Keratinocyte (primary cell): ENCODE results near the gene ABR. TPM values are rescaled to one million over a fixed set of nuclear protein-coding genes. Genes with fewer than 3 reads are reported as not detected.
A peak's percentile ranks its signal among the peaks of the same experiment; 100 is the strongest.

Experiments used
- DNase-seq: peaks from one replicate; pipeline ENCODE4 v3.0.0-alpha.2; 2011; ENCODE audit warnings: low read depth, missing footprints, low spot score
- FAIRE-seq: peaks from 2 replicates; lab custom pipeline; 2011; peaks lifted over from hg19 to GRCh38; lab: Jason Lieb, UNC
- H2AFZ ChIP-seq: 2 replicates; pipeline ENCODE4 v1.6.0; 2012; ENCODE audit warnings: low read length, control low read depth, inconsistent platforms; ENCODE audit not compliant: control insufficient read depth
- H3K27ac ChIP-seq: 2 replicates; pipeline ENCODE4 v1.5.1; 2011; ENCODE audit warnings: low read length; ENCODE audit not compliant: control insufficient read depth, insufficient read depth
- H3K27me3 ChIP-seq: 3 replicates; pipeline ENCODE4 v1.6.0; 2011; ENCODE audit warnings: low read length; ENCODE audit not compliant: control insufficient read depth, insufficient read depth; ENCODE audit errors: extremely low read depth
- H3K36me3 ChIP-seq, 2 experiments: 2 replicates in 1 of 2; 3 replicates in 1 of 2; pipeline ENCODE4 v1.5.1; 2011; ENCODE audit warnings: low read length in 2 of 2, mild to moderate bottlenecking in 1 of 2; ENCODE audit not compliant: control insufficient read depth in 2 of 2, insufficient read depth in 2 of 2; ENCODE audit errors: extremely low read depth in 1 of 2
- H3K4me1 ChIP-seq: 3 replicates; pipeline ENCODE4 v1.5.1; 2011; ENCODE audit warnings: low read length; ENCODE audit not compliant: control insufficient read depth, insufficient read depth; ENCODE audit errors: extremely low read depth
- H3K4me2 ChIP-seq: 3 replicates; pipeline ENCODE4 v1.6.0; 2011; ENCODE audit warnings: low read depth, low read length; ENCODE audit not compliant: control insufficient read depth, insufficient read depth; ENCODE audit errors: extremely low read depth
- H3K4me3 ChIP-seq, 3 experiments: fragments of 200-600 bp in 1 of 3; sonication (generic) in 1 of 3; 2 replicates in 2 of 3; 3 replicates in 1 of 3; pipeline ENCODE4 v1.5.1; 2011 to 2016; ENCODE audit warnings: low read length in 3 of 3, mild to moderate bottlenecking in 3 of 3, control low read depth in 2 of 3, inconsistent platforms in 1 of 3, low read depth in 1 of 3, mixed read lengths in 1 of 3, mixed run types in 1 of 3, moderate library complexity in 1 of 3; ENCODE audit not compliant: control insufficient read depth in 2 of 3, insufficient read depth in 2 of 3; ENCODE audit errors: extremely low read depth in 1 of 3
- H3K79me2 ChIP-seq: 2 replicates; pipeline ENCODE4 v1.6.0; 2012; ENCODE audit warnings: low read length; ENCODE audit not compliant: control insufficient read depth, insufficient read depth
- H3K9ac ChIP-seq: 3 replicates; pipeline ENCODE4 v1.6.0; 2011; ENCODE audit warnings: low read length; ENCODE audit not compliant: control insufficient read depth, insufficient read depth; ENCODE audit errors: extremely low read depth
- H3K9me1 ChIP-seq: 3 replicates; pipeline ENCODE4 v1.6.0; 2011; ENCODE audit warnings: low read length; ENCODE audit not compliant: control insufficient read depth, insufficient read depth; ENCODE audit errors: extremely low read depth
- H3K9me3 ChIP-seq: 2 replicates; pipeline ENCODE4 v1.5.1; 2012; ENCODE audit warnings: low read depth, low read length; ENCODE audit not compliant: control insufficient read depth
- H4K20me1 ChIP-seq: 3 replicates; pipeline ENCODE4 v1.6.0; 2011; ENCODE audit warnings: low read length; ENCODE audit not compliant: control insufficient read depth, insufficient read depth; ENCODE audit errors: extremely low read depth
- EZH2 ChIP-seq: IDR thresholded peaks from one replicate; pipeline ENCODE4 v1.6.1; 2012; ENCODE audit warnings: inconsistent platforms, mild to moderate bottlenecking, low read length, moderate library complexity
- dilution Hi-C: fragments of 300-500 bp; cut with MboI; formaldehyde crosslinking; loops from one replicate; pipeline ENCODE4 v1.7.0; 2020; ENCODE audit warnings: low sequenced_read_pairs; ENCODE audit not compliant: extremely low pct_ligation_motif_present
- polyA plus RNA-seq, 5 experiments: library from polyadenylated mRNA; depleted of rRNA in 3 of 5; stranded (reverse) in 3 of 5; stranded (forward) in 1 of 5; unstranded in 1 of 5; fragments of >200 nt; gene quantifications; 1 replicate in 1 of 5; 2 replicates in 3 of 5; 3 replicates in 1 of 5; pipeline versions ENCODE4 v1.2.1 to v1.2.3, GENCODE V29; 2011 to 2012; ENCODE audit warnings: missing spikeins in 2 of 5, low read depth in 1 of 5, low replicate concordance in 1 of 5
- TF ChIP-seq, protein P1 (sequence below), 3 experiments: IDR thresholded peaks in 1 of 3; conservative IDR thresholded peaks in 1 of 3; optimal IDR thresholded peaks in 1 of 3; 2 replicates in 2 of 3; 3 replicates in 1 of 3; pipeline versions ENCODE3 to v1.5.1; 2011; ENCODE audit warnings: low read length in 3 of 3, mild to moderate bottlenecking in 3 of 3, moderate library complexity in 2 of 3, control low read depth in 1 of 3, inconsistent platforms in 1 of 3; ENCODE audit not compliant: insufficient read depth in 2 of 3; ENCODE audit errors: extremely low read depth in 1 of 3

ABR gene
- polyA plus RNA-seq, 1 donor (not counting 4 experiments of a cell fraction or from before 2014, with no cell fraction given), result 17.3 TPM

DNA sequence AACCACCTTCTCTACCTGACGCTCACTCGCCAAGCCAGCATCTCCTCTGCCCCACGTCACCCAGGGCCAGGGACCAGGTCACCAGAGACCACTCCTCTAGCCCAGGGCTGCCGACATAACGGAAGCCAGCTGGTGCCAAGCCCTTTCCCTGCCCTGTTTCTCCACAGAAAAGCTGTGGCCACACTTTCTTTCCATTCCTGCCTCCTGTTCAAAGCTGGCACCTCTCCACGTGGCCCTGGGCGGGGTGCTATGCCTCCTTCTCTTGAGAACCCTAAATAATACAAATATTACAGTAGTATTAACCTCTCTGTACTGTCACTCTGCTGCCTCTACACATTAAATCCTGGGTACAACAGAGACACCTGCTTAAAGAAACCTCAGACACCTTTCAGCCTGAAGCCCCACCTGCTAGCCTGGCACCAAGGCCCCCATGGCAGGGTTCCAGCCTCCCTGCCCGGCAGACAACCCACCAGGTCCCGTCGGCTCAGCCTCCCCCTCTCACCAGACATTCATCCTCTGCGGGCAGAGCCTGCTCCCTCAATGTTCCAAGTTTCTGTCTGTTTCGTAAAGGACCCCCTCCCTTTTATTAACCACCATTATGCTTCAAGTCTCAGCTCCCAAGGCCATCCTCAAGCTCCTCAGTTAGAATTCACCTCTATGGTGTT, 120.5 kb downstream of the ABR start:
- H3K79me2 ChIP-seq, result no peaks in the 10 kb centered on the region
- peaks cover 9% of the 10 kb centered on the region for H3K4me1 ChIP-seq
- H4K20me1 ChIP-seq, result no peaks in the 10 kb centered on the region
- H2AFZ ChIP-seq, result no peak overlapping the region
- TF ChIP-seq, protein P1, sequence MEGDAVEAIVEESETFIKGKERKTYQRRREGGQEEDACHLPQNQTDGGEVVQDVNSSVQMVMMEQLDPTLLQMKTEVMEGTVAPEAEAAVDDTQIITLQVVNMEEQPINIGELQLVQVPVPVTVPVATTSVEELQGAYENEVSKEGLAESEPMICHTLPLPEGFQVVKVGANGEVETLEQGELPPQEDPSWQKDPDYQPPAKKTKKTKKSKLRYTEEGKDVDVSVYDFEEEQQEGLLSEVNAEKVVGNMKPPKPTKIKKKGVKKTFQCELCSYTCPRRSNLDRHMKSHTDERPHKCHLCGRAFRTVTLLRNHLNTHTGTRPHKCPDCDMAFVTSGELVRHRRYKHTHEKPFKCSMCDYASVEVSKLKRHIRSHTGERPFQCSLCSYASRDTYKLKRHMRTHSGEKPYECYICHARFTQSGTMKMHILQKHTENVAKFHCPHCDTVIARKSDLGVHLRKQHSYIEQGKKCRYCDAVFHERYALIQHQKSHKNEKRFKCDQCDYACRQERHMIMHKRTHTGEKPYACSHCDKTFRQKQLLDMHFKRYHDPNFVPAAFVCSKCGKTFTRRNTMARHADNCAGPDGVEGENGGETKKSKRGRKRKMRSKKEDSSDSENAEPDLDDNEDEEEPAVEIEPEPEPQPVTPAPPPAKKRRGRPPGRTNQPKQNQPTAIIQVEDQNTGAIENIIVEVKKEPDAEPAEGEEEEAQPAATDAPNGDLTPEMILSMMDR (optimal IDR thresholded peaks at IDR 0.05 in 1 of 3, IDR thresholded peaks at IDR 0.05 in 1 of 3, conservative IDR thresholded peaks at IDR 0.05 in 1 of 3; ENCODE audit: extremely low read depth in 1 of 3, insufficient read depth in 2 of 3, low read length in 3 of 3), result no peak
- TF ChIP-seq EZH2, result no peak
- DNase-seq (no peak), FAIRE-seq (no peak)
- H3K27me3 ChIP-seq, result no peaks in the 10 kb centered on the region
- no peaks in the 10 kb centered on the region for H3K9me1 ChIP-seq
- no peaks in the 10 kb centered on the region for H3K9me3 ChIP-seq
- dilution Hi-C loops, result no loop called here
- H3K36me3 ChIP-seq, result peaks cover 16% of the 10 kb centered on the region in 2 experiments
- H3K9ac ChIP-seq, result no peak overlapping the region
- no peak overlapping the region for H3K27ac ChIP-seq
- H3K4me3 ChIP-seq, result no peak overlapping the region
- no peak overlapping the region for H3K4me2 ChIP-seq

DNA sequence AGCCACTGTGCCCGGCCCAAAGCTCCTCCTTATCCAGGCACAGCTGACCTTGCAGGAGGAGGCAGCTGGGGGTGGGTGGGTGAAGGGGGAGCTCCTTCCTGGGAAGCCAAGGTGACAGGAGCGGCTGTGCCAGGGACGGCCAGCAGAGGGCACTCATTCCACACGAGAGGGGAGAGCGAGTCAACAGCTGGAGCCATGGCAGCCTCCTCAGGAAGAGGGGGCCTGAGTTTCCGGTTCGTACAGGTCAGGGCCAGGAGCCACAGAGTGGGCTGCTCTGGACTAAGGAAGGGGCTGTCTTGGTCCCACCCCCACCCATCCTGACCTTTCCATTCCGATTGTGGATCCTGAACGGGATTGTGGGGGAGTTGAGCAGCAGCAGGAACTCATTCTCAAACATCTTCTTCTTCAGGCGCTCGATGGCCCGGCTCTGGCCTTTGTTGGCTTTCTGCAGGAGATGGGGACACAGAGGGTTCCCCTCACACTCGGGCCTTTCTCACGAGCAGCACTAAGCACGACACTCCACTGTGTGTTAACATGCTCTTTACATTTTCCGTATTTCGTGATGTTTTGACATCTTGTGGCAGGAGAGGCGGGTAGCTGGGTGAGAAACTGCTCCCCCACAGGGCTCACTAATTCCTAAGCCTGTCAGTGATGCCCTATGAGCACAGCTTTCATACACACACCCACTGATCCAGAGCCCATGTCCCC, 121.2 kb downstream of the ABR start:
- DNase-seq, result no peak
- dilution Hi-C loops, result no loop called here

More for the DNA sequence above, 121.2 kb downstream of the ABR start:
- H4K20me1 ChIP-seq, result no peaks in the 10 kb centered on the region
- H3K27ac ChIP-seq, result no peak overlapping the region
- no peaks in the 10 kb centered on the region for H3K9me3 ChIP-seq
- no peaks in the 10 kb centered on the region for H3K79me2 ChIP-seq
- H3K4me1 ChIP-seq, result peaks cover 9% of the 10 kb centered on the region
- no peaks in the 10 kb centered on the region for H3K27me3 ChIP-seq
- FAIRE-seq, result no peak
- H3K9ac ChIP-seq, result no peak overlapping the region
- peaks cover 16 to 21% of the 10 kb centered on the region in 2 experiments for H3K36me3 ChIP-seq
- TF ChIP-seq EZH2, result no peak
- TF ChIP-seq, protein P1 (optimal IDR thresholded peaks at IDR 0.05 in 1 of 3, IDR thresholded peaks at IDR 0.05 in 1 of 3, conservative IDR thresholded peaks at IDR 0.05 in 1 of 3; ENCODE audit: extremely low read depth in 1 of 3, insufficient read depth in 2 of 3, low read length in 3 of 3), result peak; percentile 51 to 83 (median 71)
- H3K4me2 ChIP-seq, result no peak overlapping the region
- no peak overlapping the region for H3K4me3 ChIP-seq
- H3K9me1 ChIP-seq, result no peaks in the 10 kb centered on the region
- H2AFZ ChIP-seq, result no peak overlapping the region
